GM23338 (cell line): ENCODE results near the gene SMYD3. TPM values are rescaled to one million over a fixed set of nuclear protein-coding genes. Genes with fewer than 3 reads are reported as not detected.

ENCODE experiments used
- ATAC-seq: fragments of 200-7000 bp; cut with Tn5 transposase; 3 replicates; pipeline ENCODE4 v1.9.1; 2020
- DNase-seq: peaks from one replicate; pipeline ENCODE4 v3.0.0-alpha.2; 2015; ENCODE audit warnings: low spot score
- H2AFZ ChIP-seq: fragments of 200-600 bp; sonication (generic); 2 replicates; pipeline ENCODE4 v1.8.0; 2016; ENCODE audit warnings: antibody characterized with exemption, mild to moderate bottlenecking, moderate library complexity
- H3F3A ChIP-seq: fragments of 200-600 bp; sonication (generic); replicated peaks from 2 replicates; pipeline ENCODE4 v1.8.0; 2017; ENCODE audit warnings: antibody characterized with exemption, mixed run types, low read depth
- H3K27ac ChIP-seq: fragments of 200-600 bp; sonication (generic); 2 replicates; pipeline ENCODE4 v1.6.1; 2016; ENCODE audit warnings: low read depth
- H3K27me3 ChIP-seq: fragments of 200-600 bp; sonication (generic); 2 replicates; pipeline ENCODE4 v1.8.0; 2016; ENCODE audit warnings: mild to moderate bottlenecking, mixed run types, moderate library complexity; ENCODE audit not compliant: insufficient read depth
- H3K36me3 ChIP-seq: fragments of 200-600 bp; sonication (generic); 2 replicates; pipeline ENCODE4 v1.8.0; 2016; ENCODE audit warnings: mild to moderate bottlenecking; ENCODE audit not compliant: insufficient read depth
- H3K4me1 ChIP-seq: fragments of 200-600 bp; sonication (generic); 2 replicates; pipeline ENCODE4 v1.8.0; 2016; ENCODE audit warnings: mild to moderate bottlenecking, moderate library complexity; ENCODE audit not compliant: insufficient read depth
- H3K4me2 ChIP-seq: fragments of 200-600 bp; sonication (generic); 2 replicates; pipeline ENCODE4 v1.7.1; 2017; ENCODE audit warnings: mixed run types
- H3K4me3 ChIP-seq: fragments of 200-600 bp; sonication (generic); 2 replicates; pipeline ENCODE4 v1.6.1; 2016; ENCODE audit warnings: mixed run types
- H3K79me2 ChIP-seq: fragments of 200-600 bp; sonication (generic); replicated peaks from 2 replicates; pipeline ENCODE4 v1.8.0; 2017; ENCODE audit warnings: mild to moderate bottlenecking; ENCODE audit not compliant: insufficient read depth
- H3K9me2 ChIP-seq: fragments of 200-600 bp; sonication (generic); 2 replicates; pipeline ENCODE4 v1.8.0; 2017; ENCODE audit not compliant: insufficient read depth
- H4K20me1 ChIP-seq: fragments of 200-600 bp; sonication (generic); replicated peaks from 2 replicates; pipeline ENCODE4 v1.8.0; 2017; ENCODE audit warnings: mild to moderate bottlenecking; ENCODE audit not compliant: insufficient read depth
- H3K27ac Mint-ChIP-seq: 2 replicates; pipeline ENCODE4 v1.8.0; 2020; ENCODE audit warnings: inconsistent platforms, mild to moderate bottlenecking, moderate library complexity, mixed read lengths
- H3K27me3 Mint-ChIP-seq: 3 replicates; pipeline ENCODE4 v1.8.0; 2022; ENCODE audit warnings: low read depth, mild to moderate bottlenecking, moderate library complexity, mixed read lengths, inconsistent platforms; ENCODE audit not compliant: insufficient read depth, poor library complexity
- H3K36me3 Mint-ChIP-seq: 3 replicates; pipeline ENCODE4 v1.8.0; 2021; ENCODE audit warnings: low read depth, mild to moderate bottlenecking, inconsistent platforms, moderate library complexity, mixed read lengths
- H3K4me1 Mint-ChIP-seq: 3 replicates; pipeline ENCODE4 v1.8.0; 2020; ENCODE audit warnings: mild to moderate bottlenecking, inconsistent platforms, mixed read lengths
- H3K4me3 Mint-ChIP-seq: 3 replicates; pipeline ENCODE4 v1.8.0; 2021; ENCODE audit warnings: moderate library complexity, mild to moderate bottlenecking, inconsistent platforms, mixed read lengths
- H3K9me3 Mint-ChIP-seq: 3 replicates; pipeline ENCODE4 v1.8.0; 2020; ENCODE audit warnings: moderate library complexity, mild to moderate bottlenecking, inconsistent platforms, mixed read lengths
- CREB1 ChIP-seq: fragments of 250-450 bp; sonication (Bioruptor Pico); IDR thresholded peaks from 2 replicates; pipeline ENCODE4 v1.5.0; 2020; ENCODE audit warnings: low read depth, mild to moderate bottlenecking, moderate library complexity
- CTCF ChIP-seq, 2 experiments: fragments of 200-600 bp in 1 of 2; sonication (generic) in 1 of 2; conservative IDR thresholded peaks; 2 replicates each; pipeline versions ENCODE4 v1.5.1 to v1.6.1; 2016 to 2017; ENCODE audit warnings: antibody characterized with exemption in 2 of 2, low read depth in 2 of 2, mild to moderate bottlenecking in 2 of 2, moderate library complexity in 1 of 2
- ETS1 ChIP-seq: IDR thresholded peaks from 2 replicates; pipeline ENCODE4 v1.6.1; 2016; ENCODE audit warnings: antibody characterized with exemption
- EZH2 ChIP-seq: fragments of 200-600 bp; sonication (generic); IDR thresholded peaks from one replicate; pipeline ENCODE4 v1.8.0; 2017; ENCODE audit warnings: antibody characterized with exemption, mild to moderate bottlenecking, low read depth; ENCODE audit not compliant: unreplicated experiment
- EZH2phosphoT487 ChIP-seq: fragments of 200-600 bp; sonication (generic); IDR thresholded peaks from one replicate; pipeline ENCODE4 v1.8.1; 2018; ENCODE audit warnings: antibody characterized with exemption; ENCODE audit not compliant: unreplicated experiment
- JUNB ChIP-seq: IDR thresholded peaks from one replicate; pipeline ENCODE4 v1.6.1; 2016; ENCODE audit warnings: antibody characterized with exemption; ENCODE audit not compliant: unreplicated experiment
- NANOG ChIP-seq: IDR thresholded peaks from 2 replicates; pipeline ENCODE4 v1.6.1; 2016; ENCODE audit warnings: antibody characterized with exemption, borderline replicate concordance
- POLR2AphosphoS5 ChIP-seq: IDR thresholded peaks from 2 replicates; pipeline ENCODE4 v1.6.1; 2016; ENCODE audit warnings: antibody characterized with exemption, low read depth
- STAT1 ChIP-seq: IDR thresholded peaks from one replicate; pipeline ENCODE4 v1.6.1; 2016; ENCODE audit warnings: antibody characterized with exemption; ENCODE audit not compliant: unreplicated experiment
- ZNF114 ChIP-seq: fragments of 250-450 bp; sonication (Bioruptor Pico); IDR thresholded peaks from 2 replicates; pipeline ENCODE4 v1.5.0; 2020; ENCODE audit warnings: mild to moderate bottlenecking, moderate library complexity
- ZNF331 ChIP-seq: fragments of 250-450 bp; sonication (Bioruptor Pico); IDR thresholded peaks from 2 replicates; pipeline ENCODE4 v1.5.0; 2020; ENCODE audit warnings: low read depth, mild to moderate bottlenecking, moderate library complexity
- polyA plus RNA-seq: library from polyadenylated mRNA; unstranded; fragments of >200 nt; fragmentation: Nextera tagmentation; extraction: Ambion mirVana; gene quantifications from 2 replicates; pipeline ENCODE4 v1.2.1, GENCODE V29; 2016
- total RNA-seq: library from RNA; depleted of rRNA; stranded (reverse); fragments of >200 nt; shearing (Covaris generic); gene quantifications from 2 replicates; pipeline ENCODE4 v1.2.3, GENCODE V29; 2014
- TF ChIP-seq, protein P1 (sequence below): IDR thresholded peaks from one replicate; pipeline ENCODE4 v1.6.1; 2018; ENCODE audit warnings: antibody characterized with exemption; ENCODE audit not compliant: unreplicated experiment

SMYD3 gene
- total and polyA plus RNA-seq, 2 experiments from 2014 or later: 31.8 to 34.4 TPM

DNA sequence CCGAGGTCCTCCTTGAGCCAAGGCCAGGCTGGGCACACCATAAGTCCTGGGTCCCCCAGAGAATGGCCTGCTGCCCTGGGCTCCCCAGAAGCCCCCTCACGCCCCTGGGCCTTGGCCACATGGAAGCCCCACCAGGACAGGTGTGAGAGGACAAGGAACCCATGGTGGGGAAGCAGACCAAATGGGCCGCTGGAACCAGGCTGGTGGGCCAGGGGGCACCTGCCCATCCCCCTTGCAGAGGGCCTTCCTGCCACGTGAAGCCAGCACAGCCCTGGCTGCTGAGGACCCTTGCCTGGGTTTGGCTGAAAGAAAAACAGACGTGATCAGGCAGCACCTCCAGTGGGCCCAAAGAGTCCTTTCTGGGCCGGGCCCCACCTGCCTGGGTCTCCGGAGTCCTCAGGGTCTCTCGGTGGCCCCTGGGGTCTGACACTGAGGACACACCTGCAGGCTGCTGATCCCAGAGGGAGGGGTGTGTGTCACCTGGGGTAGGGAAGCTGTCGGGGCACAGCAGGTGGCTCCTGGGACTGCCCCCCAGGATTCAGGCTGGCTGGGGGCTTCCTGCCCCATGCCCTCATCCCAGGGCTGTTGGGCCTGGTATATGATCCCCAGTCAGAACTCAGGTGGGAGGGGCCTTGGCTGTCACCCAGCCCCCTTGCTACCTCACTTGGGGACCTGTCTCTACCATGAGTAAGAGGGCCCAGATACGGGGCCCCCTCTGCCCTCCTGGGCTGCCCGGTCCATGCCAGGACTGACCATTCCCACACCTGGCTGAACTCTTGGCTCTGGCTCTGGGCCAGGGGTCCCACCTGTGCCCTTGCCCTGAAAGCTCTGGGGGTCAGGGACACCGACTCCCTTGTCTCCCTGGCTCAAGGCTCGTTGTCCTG, 3.3 kb upstream of the SMYD3 start:
- no peak overlapping the region for H3K27ac ChIP-seq
- Mint-ChIP-seq H3K27me3 (peaks cover 17% of the 10 kb centered on the region), H3K4me1 (peaks cover 11% of the 10 kb centered on the region), H3K9me3 (peaks cover 35% of the 10 kb centered on the region), H3K36me3 (peaks cover 4% of the 10 kb centered on the region), H3K27ac (no peak overlapping the region), H3K4me3 (no peak overlapping the region)
- H3K4me3 ChIP-seq: no peak overlapping the region
- no peaks in the 10 kb centered on the region for H3F3A ChIP-seq
- peaks cover 10% of the 10 kb centered on the region for H3K79me2 ChIP-seq
- TF ChIP-seq ZNF331 (CRISPR knock-in tag) (no peak), JUNB (no peak), CREB1 (no peak), POLR2AphosphoS5 (no peak), ZNF114 (CRISPR knock-in tag) (no peak), STAT1 (no peak), ETS1 (no peak)
- H2AFZ ChIP-seq: no peak overlapping the region
- H4K20me1 ChIP-seq: 0 out of 2 replicates have a peak, but pooled peaks cover 4% of the 10 kb centered on the region
- H3K27me3 ChIP-seq: peaks cover 5% of the 10 kb centered on the region; the same call in 1 of the 2 replicates
- H3K9me2 ChIP-seq: no peaks in the 10 kb centered on the region
- no peaks in the 10 kb centered on the region for H3K36me3 ChIP-seq
- DNase-seq: no peak
- no peak for ATAC-seq
- H3K4me1 ChIP-seq: peaks cover 7% of the 10 kb centered on the region
- H3K4me2 ChIP-seq: no peak overlapping the region

DNA sequence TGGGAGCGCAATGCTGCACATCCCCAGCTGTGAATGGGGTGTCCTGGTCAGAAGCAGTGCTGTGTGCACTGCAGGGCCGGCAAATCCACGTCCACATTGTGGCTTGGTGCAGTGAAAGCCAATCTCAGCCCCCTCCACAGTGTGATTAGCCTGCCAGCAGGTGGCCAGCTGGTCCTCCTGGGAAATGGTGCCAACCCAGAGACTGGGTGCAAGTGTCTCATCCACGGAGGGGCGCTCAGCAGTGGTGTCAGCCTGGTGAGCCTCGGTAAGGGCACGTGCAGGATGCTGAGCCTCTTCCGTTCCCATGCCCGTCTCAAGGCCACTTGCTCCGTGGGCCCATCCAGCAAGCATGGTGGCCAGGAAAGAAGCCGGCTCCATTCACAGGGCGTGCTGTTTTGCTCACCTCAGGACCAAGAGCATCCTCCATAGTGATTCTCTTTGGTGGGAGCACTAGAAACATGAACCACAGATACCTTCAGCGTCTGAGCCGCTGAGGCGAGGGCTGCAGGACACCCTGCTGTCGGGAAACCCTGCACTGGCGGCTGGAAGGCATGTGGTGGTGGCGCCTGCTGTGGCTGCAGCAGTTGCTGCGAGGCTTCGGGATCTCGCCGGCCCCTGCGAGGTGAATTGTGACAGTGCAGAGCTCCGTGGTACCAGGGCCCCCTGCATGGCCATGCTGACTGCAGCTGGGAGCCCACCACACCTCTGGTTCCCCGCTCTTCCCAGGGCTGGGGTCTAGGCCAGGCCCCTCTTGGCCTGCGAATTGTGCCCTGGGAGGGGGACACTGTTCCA, 2.0 kb upstream of the SMYD3 start:
- peaks cover 13% of the 10 kb centered on the region for H3K79me2 ChIP-seq
- no peak overlapping the region for H3K4me3 Mint-ChIP-seq
- H4K20me1 ChIP-seq: 0 out of 2 replicates have a peak, but pooled peaks cover 4% of the 10 kb centered on the region
- H3K4me3 ChIP-seq: no peak overlapping the region
- H3K27me3 Mint-ChIP-seq: peaks cover 13% of the 10 kb centered on the region
- H3F3A ChIP-seq: no peaks in the 10 kb centered on the region
- no peaks in the 10 kb centered on the region; the same call in 2 of the 3 replicates for H3K36me3 Mint-ChIP-seq
- H3K4me2 ChIP-seq: no peak overlapping the region
- no peaks in the 10 kb centered on the region for H3K9me2 ChIP-seq
- no peaks in the 10 kb centered on the region for H3K36me3 ChIP-seq
- peaks cover 22% of the 10 kb centered on the region for H3K9me3 Mint-ChIP-seq
- no peak for DNase-seq
- no peak overlapping the region for H3K27ac Mint-ChIP-seq
- no peak overlapping the region for H2AFZ ChIP-seq
- H3K27me3 ChIP-seq: peaks cover 5% of the 10 kb centered on the region; the same call in 1 of the 2 replicates
- no peak overlapping the region for H3K27ac ChIP-seq
- no peak for ATAC-seq
- H3K4me1 ChIP-seq: peaks cover 7% of the 10 kb centered on the region
- peaks cover 13% of the 10 kb centered on the region for H3K4me1 Mint-ChIP-seq
- TF ChIP-seq, protein P1, sequence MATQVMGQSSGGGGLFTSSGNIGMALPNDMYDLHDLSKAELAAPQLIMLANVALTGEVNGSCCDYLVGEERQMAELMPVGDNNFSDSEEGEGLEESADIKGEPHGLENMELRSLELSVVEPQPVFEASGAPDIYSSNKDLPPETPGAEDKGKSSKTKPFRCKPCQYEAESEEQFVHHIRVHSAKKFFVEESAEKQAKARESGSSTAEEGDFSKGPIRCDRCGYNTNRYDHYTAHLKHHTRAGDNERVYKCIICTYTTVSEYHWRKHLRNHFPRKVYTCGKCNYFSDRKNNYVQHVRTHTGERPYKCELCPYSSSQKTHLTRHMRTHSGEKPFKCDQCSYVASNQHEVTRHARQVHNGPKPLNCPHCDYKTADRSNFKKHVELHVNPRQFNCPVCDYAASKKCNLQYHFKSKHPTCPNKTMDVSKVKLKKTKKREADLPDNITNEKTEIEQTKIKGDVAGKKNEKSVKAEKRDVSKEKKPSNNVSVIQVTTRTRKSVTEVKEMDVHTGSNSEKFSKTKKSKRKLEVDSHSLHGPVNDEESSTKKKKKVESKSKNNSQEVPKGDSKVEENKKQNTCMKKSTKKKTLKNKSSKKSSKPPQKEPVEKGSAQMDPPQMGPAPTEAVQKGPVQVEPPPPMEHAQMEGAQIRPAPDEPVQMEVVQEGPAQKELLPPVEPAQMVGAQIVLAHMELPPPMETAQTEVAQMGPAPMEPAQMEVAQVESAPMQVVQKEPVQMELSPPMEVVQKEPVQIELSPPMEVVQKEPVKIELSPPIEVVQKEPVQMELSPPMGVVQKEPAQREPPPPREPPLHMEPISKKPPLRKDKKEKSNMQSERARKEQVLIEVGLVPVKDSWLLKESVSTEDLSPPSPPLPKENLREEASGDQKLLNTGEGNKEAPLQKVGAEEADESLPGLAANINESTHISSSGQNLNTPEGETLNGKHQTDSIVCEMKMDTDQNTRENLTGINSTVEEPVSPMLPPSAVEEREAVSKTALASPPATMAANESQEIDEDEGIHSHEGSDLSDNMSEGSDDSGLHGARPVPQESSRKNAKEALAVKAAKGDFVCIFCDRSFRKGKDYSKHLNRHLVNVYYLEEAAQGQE: no peak
- TF ChIP-seq NANOG: no peak
- TF ChIP-seq ZNF331 (CRISPR knock-in tag): no peak
- TF ChIP-seq ETS1: no peak
- no peak for TF ChIP-seq ZNF114 (CRISPR knock-in tag)
- no peak for TF ChIP-seq POLR2AphosphoS5
- no peak for TF ChIP-seq EZH2
- TF ChIP-seq STAT1: no peak
- no peak for TF ChIP-seq CTCF (conservative IDR thresholded peaks at IDR 0.05; ENCODE audit: low read depth in 2 of 2)
- no peak for TF ChIP-seq JUNB
- TF ChIP-seq CREB1: no peak
- no peak for TF ChIP-seq EZH2phosphoT487
